MM.1S (cell line): ENCODE measurements around the gene INS.

Experiments
- DNase-seq: peaks from one replicate; pipeline ENCODE4 v3.0.0-alpha.2; 2015
- H2AFZ ChIP-seq: fragments of 300-600 bp; sonication (generic); 2 replicates; pipeline ENCODE4 v1.6.0; 2016; ENCODE audit warnings: antibody characterized with exemption, low read length
- H3F3A ChIP-seq: fragments of 300-600 bp; sonication (generic); 2 replicates; pipeline ENCODE4 v1.6.1; 2016; ENCODE audit warnings: mild to moderate bottlenecking, antibody characterized with exemption, low read length, moderate library complexity, mixed read lengths; ENCODE audit not compliant: insufficient read depth
- H3K27ac ChIP-seq: fragments of 300-600 bp; sonication (generic); 2 replicates; pipeline ENCODE4 v1.5.1; 2016; ENCODE audit warnings: mild to moderate bottlenecking, low read length
- H3K27me3 ChIP-seq: fragments of 300-600 bp; sonication (generic); replicated peaks from 2 replicates; pipeline ENCODE4 v1.6.0; 2016; ENCODE audit warnings: low read length; ENCODE audit not compliant: insufficient read depth
- H3K36me3 ChIP-seq: fragments of 300-600 bp; sonication (generic); replicated peaks from 2 replicates; pipeline ENCODE4 v1.6.1; 2016; ENCODE audit warnings: mild to moderate bottlenecking, low read length, mixed read lengths; ENCODE audit not compliant: insufficient read depth
- H3K4me1 ChIP-seq: fragments of 300-600 bp; sonication (generic); 2 replicates; pipeline ENCODE4 v1.6.1; 2016; ENCODE audit warnings: low read length, mixed read lengths
- H3K4me2 ChIP-seq: fragments of 300-600 bp; sonication (generic); 2 replicates; pipeline ENCODE4 v1.6.0; 2016; ENCODE audit warnings: low read depth, low read length
- H3K4me3 ChIP-seq: fragments of 300-600 bp; sonication (generic); 2 replicates; pipeline ENCODE4 v1.5.1; 2016; ENCODE audit warnings: low read length, mixed read lengths
- H3K79me2 ChIP-seq: fragments of 300-600 bp; sonication (generic); 2 replicates; pipeline ENCODE4 v1.6.1; 2016; ENCODE audit warnings: mixed run types, low read length, mixed read lengths
- H3K9ac ChIP-seq: fragments of 300-600 bp; sonication (generic); 2 replicates; pipeline ENCODE4 v1.6.1; 2016; ENCODE audit warnings: low read length, mixed read lengths
- H3K9me2 ChIP-seq: fragments of 300-600 bp; sonication (generic); replicated peaks from 2 replicates; pipeline ENCODE4 v1.6.1; 2016; ENCODE audit warnings: mild to moderate bottlenecking, low read length, mixed read lengths; ENCODE audit not compliant: insufficient read depth
- H3K9me3 ChIP-seq: fragments of 300-600 bp; sonication (generic); replicated peaks from 2 replicates; pipeline ENCODE4 v1.6.1; 2016; ENCODE audit warnings: mild to moderate bottlenecking, low read length, mixed read lengths; ENCODE audit not compliant: insufficient read depth
- H4K20me1 ChIP-seq: fragments of 300-600 bp; sonication (generic); 2 replicates; pipeline ENCODE4 v1.6.1; 2016; ENCODE audit warnings: mild to moderate bottlenecking, low read length, moderate library complexity, mixed read lengths; ENCODE audit not compliant: insufficient read depth
- EZH2 ChIP-seq: fragments of 300-600 bp; sonication (generic); optimal IDR thresholded peaks from 2 replicates; pipeline ENCODE3; 2017; ENCODE audit warnings: low read depth, mild to moderate bottlenecking, antibody characterized with exemption, low read length, mixed read lengths
- EZH2phosphoT487 ChIP-seq: fragments of 300-600 bp; sonication (generic); IDR thresholded peaks from 2 replicates; pipeline ENCODE4 v1.6.1; 2018; ENCODE audit warnings: antibody characterized with exemption, low read length
- TF ChIP-seq, protein P1 (sequence below): fragments of 300-600 bp; sonication (generic); IDR thresholded peaks from 2 replicates; pipeline ENCODE4 v1.5.1; 2016; ENCODE audit warnings: antibody characterized with exemption, low read length, mixed read lengths

INS gene

DNA sequence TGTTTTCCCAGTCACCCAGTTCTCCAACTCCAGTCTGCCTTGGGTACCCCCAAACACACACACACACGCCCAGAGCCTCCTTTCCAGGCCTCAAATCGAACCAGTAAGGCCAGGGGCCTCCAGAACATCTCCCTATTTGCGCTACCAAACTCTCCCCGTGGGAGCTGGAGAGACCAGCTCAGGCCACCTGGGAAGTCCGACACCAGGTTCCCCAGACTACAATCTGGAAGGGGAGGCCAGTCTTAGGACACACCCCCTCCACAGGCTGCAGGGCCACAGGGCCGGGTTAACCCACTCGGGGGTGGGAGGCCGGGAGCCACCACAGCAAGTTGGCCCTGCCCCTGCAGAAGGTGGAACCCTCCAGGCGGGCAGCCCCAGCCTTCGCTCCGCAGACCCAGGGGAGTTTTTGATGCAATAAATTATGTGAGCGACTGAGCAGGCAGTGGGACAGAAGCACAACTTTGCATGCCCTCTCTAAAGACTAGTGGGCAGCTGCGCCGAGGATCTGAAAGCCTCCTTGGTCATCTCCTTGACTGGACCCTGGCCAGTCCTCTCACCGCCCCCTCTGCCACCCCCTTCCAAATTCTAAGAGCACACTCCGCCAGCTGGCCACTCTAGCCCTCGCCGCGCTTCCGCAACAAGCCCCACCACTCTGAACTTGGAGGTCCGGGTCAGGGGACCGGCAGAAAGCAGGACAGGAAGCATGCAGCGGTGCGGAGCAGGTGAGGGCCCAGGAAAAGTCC lies 24.6 kb downstream of the INS start:
- H4K20me1 ChIP-seq = no peaks in the 10 kb centered on the region

DNA sequence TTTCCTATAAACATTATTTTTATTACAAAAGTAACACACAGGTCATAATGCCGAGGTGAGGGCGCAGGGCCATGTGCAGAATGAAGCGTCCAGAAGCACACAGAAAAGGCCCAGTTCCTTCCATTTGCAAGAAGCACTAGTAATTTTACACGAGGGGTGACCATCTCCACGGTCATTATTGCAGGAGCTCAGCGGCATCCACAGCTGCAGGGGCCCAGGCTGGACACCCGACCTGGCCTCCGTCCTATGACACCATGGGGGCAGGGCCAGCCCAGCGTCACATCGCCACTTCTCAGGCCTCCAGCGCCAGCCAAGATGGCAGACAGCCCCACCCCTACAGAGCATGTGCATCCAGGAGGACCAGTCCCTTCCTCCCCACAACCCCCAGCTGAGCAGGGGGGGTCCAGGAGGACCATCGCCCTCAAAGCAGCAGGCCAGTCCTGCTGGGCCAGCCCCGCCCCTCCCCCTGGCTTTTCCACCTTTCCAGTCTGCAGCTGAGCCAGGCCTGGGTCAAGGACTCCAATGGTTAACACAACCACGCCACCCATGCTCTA lies 25.3 kb downstream of the INS start:
- no peak for DNase-seq
- Histone ChIP-seq H3F3A (no peaks in the 10 kb centered on the region), H4K20me1 (no peaks in the 10 kb centered on the region), H3K9ac (no peak overlapping the region), H3K27me3 (peaks cover 82% of the 10 kb centered on the region), H3K79me2 (no peaks in the 10 kb centered on the region), H3K9me3 (no peaks in the 10 kb centered on the region), H3K27ac (no peak overlapping the region), H3K4me2 (no peak overlapping the region), H2AFZ (no peak overlapping the region), H3K4me3 (no peak overlapping the region), H3K36me3 (no peaks in the 10 kb centered on the region), H3K4me1 (no peaks in the 10 kb centered on the region), H3K9me2 (no peaks in the 10 kb centered on the region)
- TF ChIP-seq EZH2phosphoT487 (no peak), EZH2 (no peak)
- TF ChIP-seq, protein P1, sequence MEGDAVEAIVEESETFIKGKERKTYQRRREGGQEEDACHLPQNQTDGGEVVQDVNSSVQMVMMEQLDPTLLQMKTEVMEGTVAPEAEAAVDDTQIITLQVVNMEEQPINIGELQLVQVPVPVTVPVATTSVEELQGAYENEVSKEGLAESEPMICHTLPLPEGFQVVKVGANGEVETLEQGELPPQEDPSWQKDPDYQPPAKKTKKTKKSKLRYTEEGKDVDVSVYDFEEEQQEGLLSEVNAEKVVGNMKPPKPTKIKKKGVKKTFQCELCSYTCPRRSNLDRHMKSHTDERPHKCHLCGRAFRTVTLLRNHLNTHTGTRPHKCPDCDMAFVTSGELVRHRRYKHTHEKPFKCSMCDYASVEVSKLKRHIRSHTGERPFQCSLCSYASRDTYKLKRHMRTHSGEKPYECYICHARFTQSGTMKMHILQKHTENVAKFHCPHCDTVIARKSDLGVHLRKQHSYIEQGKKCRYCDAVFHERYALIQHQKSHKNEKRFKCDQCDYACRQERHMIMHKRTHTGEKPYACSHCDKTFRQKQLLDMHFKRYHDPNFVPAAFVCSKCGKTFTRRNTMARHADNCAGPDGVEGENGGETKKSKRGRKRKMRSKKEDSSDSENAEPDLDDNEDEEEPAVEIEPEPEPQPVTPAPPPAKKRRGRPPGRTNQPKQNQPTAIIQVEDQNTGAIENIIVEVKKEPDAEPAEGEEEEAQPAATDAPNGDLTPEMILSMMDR = no peak

More for the DNA sequence above, 24.6 kb downstream of the INS start:
- Histone ChIP-seq H3K4me2 (no peak overlapping the region), H3K27ac (no peak overlapping the region), H3K9ac (no peak overlapping the region), H3K4me1 (no peaks in the 10 kb centered on the region), H2AFZ (no peak overlapping the region), H3K9me3 (no peaks in the 10 kb centered on the region), H3K36me3 (no peaks in the 10 kb centered on the region), H3F3A (no peaks in the 10 kb centered on the region), H3K27me3 (peaks cover 82% of the 10 kb centered on the region), H3K79me2 (no peaks in the 10 kb centered on the region), H3K9me2 (no peaks in the 10 kb centered on the region), H3K4me3 (no peak overlapping the region)
- TF ChIP-seq EZH2phosphoT487 (no peak), EZH2 (no peak)
- TF ChIP-seq, protein P1 = no peak
- no peak for DNase-seq

DNA sequence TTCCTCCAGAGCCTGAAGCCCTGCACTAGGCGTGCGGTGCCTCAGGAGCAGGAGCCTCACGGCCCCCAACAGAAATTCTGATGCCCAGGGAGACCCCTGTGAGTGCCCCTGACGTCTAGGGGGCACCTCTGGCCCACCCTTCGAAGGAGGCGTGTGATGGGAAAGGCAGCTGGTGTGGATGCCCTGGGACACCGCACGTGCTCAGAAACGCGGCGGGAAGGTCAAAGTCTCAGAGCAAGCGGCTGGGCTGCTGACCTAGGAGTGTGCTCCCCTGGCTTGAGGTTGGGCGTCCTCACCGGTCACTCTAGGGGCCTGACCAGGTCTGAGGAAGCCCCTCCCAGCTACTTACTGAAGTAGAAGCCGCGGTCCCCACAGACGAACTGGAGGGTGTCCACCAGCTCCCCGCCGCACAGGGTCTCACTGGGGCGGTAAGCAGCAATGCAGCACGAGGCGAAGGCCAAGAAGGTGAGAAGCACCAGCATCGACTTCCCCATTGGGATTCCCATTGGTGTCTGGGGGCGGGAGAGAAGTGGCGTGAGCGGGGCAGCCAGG lies 25.9 kb downstream of the INS start:
- Histone ChIP-seq H3K36me3 (no peaks in the 10 kb centered on the region), H3K4me3 (no peak overlapping the region), H3K4me2 (no peak overlapping the region), H3K4me1 (no peaks in the 10 kb centered on the region), H2AFZ (no peak overlapping the region), H3K9me2 (no peaks in the 10 kb centered on the region), H4K20me1 (no peaks in the 10 kb centered on the region), H3K9me3 (no peaks in the 10 kb centered on the region), H3K79me2 (no peaks in the 10 kb centered on the region), H3K27ac (no peak overlapping the region), H3F3A (no peaks in the 10 kb centered on the region), H3K9ac (no peak overlapping the region), H3K27me3 (peaks cover 82% of the 10 kb centered on the region)
- no peak for DNase-seq
- TF ChIP-seq EZH2 (no peak), EZH2phosphoT487 (no peak)
- TF ChIP-seq, protein P1 = no peak
